ENCODE data around the gene RCL1. TPM values are rescaled to one million over a fixed set of nuclear protein-coding genes. Genes with fewer than 3 reads are reported as not detected.
A peak's percentile ranks its signal among the peaks of the same experiment; 100 is the strongest.
"Not testable (repeated sequence)": the region's sequence is repeated elsewhere in the genome, so short reads cannot be mapped to it uniquely, and the experiment has no call there.

Gene RCL1
- total and polyA plus RNA-seq, 7 experiments from 2014 or later = 21.5 to 39.4 (median 24.2) TPM

GRCh38 chr9:4899853-4900252 lies 107.1 kb downstream of the RCL1 start:
- H3K4me1 ChIP-seq (ENCODE audit: control insufficient read depth in 2 of 2, insufficient read depth in 2 of 2, low read length in 2 of 2); H3K27me3 ChIP-seq (ENCODE audit: control insufficient read depth in 2 of 2, insufficient read depth in 2 of 2, low read length in 2 of 2); H3K27ac Mint-ChIP-seq; H3K9me3 ChIP-seq (ENCODE audit: control insufficient read depth in 2 of 3, low read length in 3 of 3); ATAC-seq; H3K27me3 Mint-ChIP-seq; H3K4me3 ChIP-seq (ENCODE audit: low read length); H3K4me3 Mint-ChIP-seq; CTCF ChIA-PET; H3K27ac ChIP-seq (ENCODE audit: low read depth, low read length); POLR2A ChIA-PET; H3K4me1 Mint-ChIP-seq; H3K36me3 ChIP-seq (ENCODE audit: control insufficient read depth in 2 of 3, insufficient read depth in 3 of 3, low read length in 3 of 3); DNase-seq; intact Hi-C loops (cut with micrococcal nuclease): not testable (repeated sequence)
- H3K36me3 Mint-ChIP-seq = peaks cover 20 to 43% (median 30%) of the 10 kb centered on the region in 5 donors
- peaks cover 0 to 47% (median 24%) of the 10 kb centered on the region in 11 donors for H3K9me3 Mint-ChIP-seq

GRCh38 chr9:4901401-4902134 lies 108.8 kb downstream of the RCL1 start:
- CTCF ChIA-PET; H3K36me3 ChIP-seq (ENCODE audit: control insufficient read depth in 2 of 3, insufficient read depth in 3 of 3, low read length in 3 of 3); H3K27me3 Mint-ChIP-seq; intact Hi-C loops (cut with micrococcal nuclease); H3K4me1 ChIP-seq (ENCODE audit: control insufficient read depth in 2 of 2, insufficient read depth in 2 of 2, low read length in 2 of 2); H3K9me3 ChIP-seq (ENCODE audit: control insufficient read depth in 2 of 3, low read length in 3 of 3); H3K4me1 Mint-ChIP-seq; H3K27me3 ChIP-seq (ENCODE audit: control insufficient read depth in 2 of 2, insufficient read depth in 2 of 2, low read length in 2 of 2); H3K4me3 ChIP-seq (ENCODE audit: low read length): not testable (repeated sequence)
- Mint-ChIP-seq H3K9me3 (peaks cover 0 to 46% (median 24%) of the 10 kb centered on the region in 11 donors), H3K27ac (peak overlapping the region in 5 of 9 donors; percentile 31 to 81 (median 46)), H3K4me3 (peak overlapping the region in 7 of 10 donors; percentile 21 to 54 (median 44)), H3K36me3 (peaks cover 20 to 36% (median 30%) of the 10 kb centered on the region in 5 donors)
- ATAC-seq = peak; percentile 46
- DNase-seq = peak in 5 of 9 donors; percentile 10 to 20 (median 12)
- peak overlapping the region; percentile 14 for H3K27ac ChIP-seq (ENCODE audit: low read depth, low read length)
- POLR2A ChIA-PET = interaction anchor here (0.8 kb wide), 1 partner anchor 156 kb away, joined by 3 read pairs; no protein-coding TSS in a partner anchor

DNA sequence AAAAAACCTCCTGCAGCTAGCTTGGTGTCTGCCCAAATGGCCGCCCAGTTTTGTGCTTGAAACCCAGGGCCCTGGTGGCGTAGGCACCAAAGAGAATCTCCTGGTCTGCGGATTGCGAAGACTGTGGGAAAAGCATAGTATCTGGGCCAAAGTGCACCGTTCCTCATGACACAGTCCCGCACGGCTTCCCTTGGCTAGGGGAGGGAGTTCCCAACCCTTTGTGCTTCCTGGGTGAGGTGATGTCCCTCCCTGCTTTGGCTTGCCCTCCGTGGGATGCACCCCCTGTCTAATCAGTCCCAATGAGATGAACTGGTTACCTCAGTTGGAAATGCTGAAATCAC lies 109.4 kb downstream of the RCL1 start:
- peak overlapping the region in 4 of 10 donors; percentile 40 to 54 (median 48) for H3K4me3 Mint-ChIP-seq

DNA sequence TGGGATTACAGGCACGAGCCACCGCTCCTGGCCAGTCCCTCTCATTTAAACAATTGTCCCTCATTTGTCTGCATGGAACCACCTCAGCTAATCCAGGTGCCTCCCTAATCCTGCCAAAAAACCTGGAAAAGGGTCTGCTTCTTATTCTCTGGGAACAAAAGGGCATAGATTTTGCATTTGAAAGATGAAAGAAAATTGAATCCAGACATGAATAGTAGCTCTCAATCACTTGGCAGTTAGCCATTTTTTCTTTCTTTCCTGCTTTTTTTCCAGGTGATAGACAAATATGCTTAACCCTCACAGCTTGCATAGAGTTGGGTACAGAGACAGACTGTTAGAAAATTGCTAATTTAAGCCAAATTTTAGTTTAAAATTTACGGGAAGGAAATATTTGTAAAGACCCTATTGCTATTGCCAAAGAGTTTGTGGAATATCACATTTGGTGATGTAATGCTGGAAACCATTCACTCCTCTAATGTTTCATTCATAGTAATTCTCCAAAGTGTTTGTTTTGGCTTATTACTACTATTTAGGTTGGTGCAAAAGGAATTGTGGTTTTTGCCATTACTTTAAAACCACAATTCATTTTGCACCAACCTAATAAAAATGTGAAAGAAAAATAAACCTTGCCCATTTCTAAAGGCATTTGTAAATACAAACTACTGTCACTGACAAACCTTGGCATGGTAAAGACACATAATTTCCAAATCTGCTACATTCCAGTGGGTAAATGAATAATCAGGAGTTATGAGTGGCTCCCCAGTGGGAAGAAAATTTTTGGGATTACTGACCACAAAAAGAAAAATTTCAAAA lies 111.8 kb downstream of the RCL1 start:
- no peaks in the 10 kb centered on the region for H3K27me3 Mint-ChIP-seq
- H3K27ac Mint-ChIP-seq = no peak overlapping the region
- H3K4me3 Mint-ChIP-seq = no peak overlapping the region
- POLR2A ChIA-PET = interaction anchor here (1.1 kb wide), 1 partner anchor 24 kb away, joined by 3 read pairs; no protein-coding TSS in a partner anchor
- Histone ChIP-seq H3K27me3 (ENCODE audit: control insufficient read depth in 2 of 2, insufficient read depth in 2 of 2, low read length in 2 of 2) (no peaks in the 10 kb centered on the region), H3K36me3 (ENCODE audit: control insufficient read depth in 2 of 3, insufficient read depth in 3 of 3, low read length in 3 of 3) (no peaks in the 10 kb centered on the region), H3K9me3 (ENCODE audit: control insufficient read depth in 2 of 3, low read length in 3 of 3) (no peaks in the 10 kb centered on the region), H3K27ac (ENCODE audit: low read depth, low read length) (no peak overlapping the region), H3K4me3 (ENCODE audit: low read length) (no peak overlapping the region), H3K4me1 (ENCODE audit: control insufficient read depth in 2 of 2, insufficient read depth in 2 of 2, low read length in 2 of 2) (peaks cover 4 to 5% of the 10 kb centered on the region in 2 donors)
- peaks cover 0 to 11% (median under 1%) of the 10 kb centered on the region in 7 donors for H3K4me1 Mint-ChIP-seq
- peaks cover 11 to 16% (median 13%) of the 10 kb centered on the region in 5 donors for H3K36me3 Mint-ChIP-seq
- CTCF ChIA-PET = no interaction called here
- no peak for ATAC-seq
- H3K9me3 Mint-ChIP-seq = peaks cover 0 to 19% (median 11%) of the 10 kb centered on the region in 11 donors
- intact Hi-C loops (cut with micrococcal nuclease) = no loop called here
- no peak for DNase-seq

More for the DNA sequence above, 109.4 kb downstream of the RCL1 start:
- Histone ChIP-seq H3K4me3 (ENCODE audit: low read length) (no peak overlapping the region), H3K36me3 (ENCODE audit: control insufficient read depth in 2 of 3, insufficient read depth in 3 of 3, low read length in 3 of 3) (no peaks in the 10 kb centered on the region), H3K27me3 (ENCODE audit: control insufficient read depth in 2 of 2, insufficient read depth in 2 of 2, low read length in 2 of 2) (no peaks in the 10 kb centered on the region), H3K4me1 (ENCODE audit: control insufficient read depth in 2 of 2, insufficient read depth in 2 of 2, low read length in 2 of 2) (peaks cover 4 to 5% of the 10 kb centered on the region in 2 donors), H3K9me3 (ENCODE audit: control insufficient read depth in 2 of 3, low read length in 3 of 3) (no peaks in the 10 kb centered on the region), H3K27ac (ENCODE audit: low read depth, low read length) (no peak overlapping the region)
- CTCF ChIA-PET = interaction anchor here (0.6 kb wide), 1 partner anchor 23 kb away, joined by 5 read pairs; no protein-coding TSS in a partner anchor
- Mint-ChIP-seq H3K27ac (peak overlapping the region in 3 of 9 donors; percentile 31 to 81 (median 66)), H3K4me1 (peaks cover 0 to 9% (median 0%) of the 10 kb centered on the region in 7 donors), H3K9me3 (peaks cover 0 to 40% (median 24%) of the 10 kb centered on the region in 11 donors), H3K27me3 (no peaks in the 10 kb centered on the region), H3K36me3 (peaks cover 20 to 31% (median 30%) of the 10 kb centered on the region in 5 donors)
- POLR2A ChIA-PET = no interaction called here
- intact Hi-C loops (cut with micrococcal nuclease) = no loop called here
- no peak for ATAC-seq
- DNase-seq = no peak

DNA sequence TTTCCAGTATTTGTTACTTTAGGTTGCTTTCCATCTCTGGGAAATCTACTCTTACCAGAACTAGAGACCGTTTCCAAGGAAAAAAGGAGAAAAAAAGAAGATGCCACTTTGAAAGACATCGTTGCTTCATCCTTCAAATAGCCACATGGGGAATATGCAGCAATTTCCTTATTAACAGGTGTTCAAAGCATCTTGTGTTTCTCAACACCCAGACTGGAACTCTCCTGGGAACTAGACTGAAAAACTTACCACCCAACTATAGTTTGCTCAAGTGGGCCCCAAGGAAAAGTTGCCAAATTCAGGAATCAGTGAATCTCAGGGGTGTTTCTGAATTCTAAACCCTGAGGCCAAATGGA lies 112.4 kb downstream of the RCL1 start:
- Mint-ChIP-seq H3K27ac (no peak overlapping the region), H3K4me3 (no peak overlapping the region), H3K27me3 (no peaks in the 10 kb centered on the region), H3K36me3 (peaks cover 6 to 11% (median 9%) of the 10 kb centered on the region in 5 donors), H3K4me1 (peaks cover 0 to 11% (median 2%) of the 10 kb centered on the region in 7 donors), H3K9me3 (peaks cover 0 to 13% (median 7%) of the 10 kb centered on the region in 11 donors)
- intact Hi-C loops (cut with micrococcal nuclease) = no loop called here
- ATAC-seq (no peak), DNase-seq (no peak)
- ChIA-PET POLR2A (no interaction called here), CTCF (no interaction called here)
- H3K27ac ChIP-seq (ENCODE audit: low read depth, low read length) = no peak overlapping the region
- H3K9me3 ChIP-seq (ENCODE audit: control insufficient read depth in 2 of 3, low read length in 3 of 3) = no peaks in the 10 kb centered on the region
- peaks cover 4 to 5% of the 10 kb centered on the region in 2 donors for H3K4me1 ChIP-seq (ENCODE audit: control insufficient read depth in 2 of 2, insufficient read depth in 2 of 2, low read length in 2 of 2)
- H3K27me3 ChIP-seq (ENCODE audit: control insufficient read depth in 2 of 2, insufficient read depth in 2 of 2, low read length in 2 of 2) = no peaks in the 10 kb centered on the region
- H3K36me3 ChIP-seq (ENCODE audit: control insufficient read depth in 2 of 3, insufficient read depth in 3 of 3, low read length in 3 of 3) = no peaks in the 10 kb centered on the region
- no peak overlapping the region for H3K4me3 ChIP-seq (ENCODE audit: low read length)
